Panc1 (cell line): ENCODE data around the gene ASTN2. TPM values are rescaled to one million over a fixed set of nuclear protein-coding genes. Genes with fewer than 3 reads are reported as not detected.

Experiments used
- ATAC-seq: fragments of 200-7000 bp; cut with Tn5 transposase; 2 replicates; pipeline ENCODE4 v1.9.1; 2020; ENCODE audit warnings: mild to moderate bottlenecking, moderate library complexity
- BruUV-seq: library from RNA; stranded (reverse); fragments of 400-500 nt; replicated peaks from 2 replicates; lab custom pipeline; 2021; lab: Mats Ljungman, UMichigan
- CTCF ChIA-PET: fragments of 300-600 bp; sonication (Branson Sonifier 250); formaldehyde crosslinking; loops from one replicate; lab custom pipeline; 2022; ENCODE audit warnings: antibody characterized with exemption; lab: Charles Lee
- POLR2A ChIA-PET: fragments of 300-600 bp; sonication (Branson Sonifier 250); formaldehyde crosslinking; loops from one replicate; lab custom pipeline; 2022; ENCODE audit warnings: antibody characterized with exemption; lab: Charles Lee
- DNase-seq: peaks from one replicate; pipeline ENCODE4 v3.0.0-alpha.2; 2010; ENCODE audit warnings: low read depth, low spot score
- H3K27ac ChIP-seq: 2 replicates; pipeline ENCODE4 v1.5.1; 2011; ENCODE audit warnings: mild to moderate bottlenecking, low read length, inconsistent platforms
- H3K27me3 ChIP-seq: fragments of 200-500 bp; sonication (Bioruptor generic); 2 replicates; pipeline ENCODE4 v1.6.0; 2014; ENCODE audit warnings: low read length, inconsistent platforms; ENCODE audit not compliant: control insufficient read depth, insufficient read depth
- H3K36me3 ChIP-seq: fragments of 200-500 bp; sonication (Bioruptor generic); 2 replicates; pipeline ENCODE4 v1.5.1; 2014; ENCODE audit warnings: inconsistent platforms, mild to moderate bottlenecking, low read length, moderate library complexity; ENCODE audit not compliant: control insufficient read depth, insufficient read depth
- H3K4me1 ChIP-seq: 2 replicates; pipeline ENCODE4 v1.5.1; 2011; ENCODE audit warnings: inconsistent platforms, mild to moderate bottlenecking, low read length, moderate library complexity; ENCODE audit not compliant: control insufficient read depth, insufficient read depth
- H3K4me3 ChIP-seq, 2 experiments: 2 replicates each; pipeline ENCODE4 v1.5.1; 2011 to 2012; ENCODE audit warnings: low read depth in 2 of 2, low read length in 2 of 2, mild to moderate bottlenecking in 2 of 2, inconsistent platforms in 1 of 2, moderate library complexity in 1 of 2
- H3K9me3 ChIP-seq: fragments of 200-500 bp; sonication (Bioruptor generic); 2 replicates; pipeline ENCODE4 v1.5.1; 2014; ENCODE audit warnings: low read depth, mild to moderate bottlenecking, inconsistent platforms, low read length, moderate library complexity; ENCODE audit not compliant: control insufficient read depth, insufficient read depth
- CTCF ChIP-seq: fragments of 450-650 bp; IDR thresholded peaks from 2 replicates; pipeline ENCODE4 v1.5.1; 2017; ENCODE audit warnings: mild to moderate bottlenecking
- POLR2AphosphoS5 ChIP-seq: IDR thresholded peaks from 2 replicates; pipeline ENCODE4 v1.6.1; 2012; ENCODE audit warnings: mild to moderate bottlenecking, low read depth, low read length, moderate library complexity
- REST ChIP-seq, 2 experiments: IDR thresholded peaks; 2 replicates each; pipeline ENCODE4 v1.6.1; 2011 to 2012; ENCODE audit warnings: low read depth in 2 of 2, control low read depth in 1 of 2, low read length in 1 of 2, mild to moderate bottlenecking in 1 of 2, moderate library complexity in 1 of 2; ENCODE audit not compliant: insufficient read depth in 1 of 2
- SIN3A ChIP-seq: IDR thresholded peaks from 2 replicates; pipeline ENCODE4 v1.6.1; 2012; ENCODE audit warnings: low read depth, mild to moderate bottlenecking, low read length, moderate library complexity, borderline replicate concordance; ENCODE audit not compliant: insufficient read depth
- TCF7L2 ChIP-seq: IDR thresholded peaks from 2 replicates; pipeline ENCODE4 v1.6.1; 2011; ENCODE audit warnings: mild to moderate bottlenecking, low read depth, low read length, inconsistent platforms
- in situ Hi-C: cut with HindIII; loops from 2 replicates; pipeline ENCODE4 v1.10.0; 2016; ENCODE audit warnings: low sequenced_read_pairs, low pct_unique_long_range_greater_than_20kb
- intact Hi-C: fragments of 100-400 bp; cut with micrococcal nuclease; formaldehyde crosslinking; loops from one replicate; pipeline ENCODE4 v1.10.0; 2022; ENCODE audit not compliant: unreplicated experiment
- total RNA-seq: library from RNA; stranded (reverse); gene quantifications from one replicate; pipeline ENCODE4 v1.2.1, GENCODE V29; 2021; ENCODE audit not compliant: unreplicated experiment

Gene ASTN2
- total RNA-seq, 1 experiment from 2014 or later = 3.9 TPM

DNA sequence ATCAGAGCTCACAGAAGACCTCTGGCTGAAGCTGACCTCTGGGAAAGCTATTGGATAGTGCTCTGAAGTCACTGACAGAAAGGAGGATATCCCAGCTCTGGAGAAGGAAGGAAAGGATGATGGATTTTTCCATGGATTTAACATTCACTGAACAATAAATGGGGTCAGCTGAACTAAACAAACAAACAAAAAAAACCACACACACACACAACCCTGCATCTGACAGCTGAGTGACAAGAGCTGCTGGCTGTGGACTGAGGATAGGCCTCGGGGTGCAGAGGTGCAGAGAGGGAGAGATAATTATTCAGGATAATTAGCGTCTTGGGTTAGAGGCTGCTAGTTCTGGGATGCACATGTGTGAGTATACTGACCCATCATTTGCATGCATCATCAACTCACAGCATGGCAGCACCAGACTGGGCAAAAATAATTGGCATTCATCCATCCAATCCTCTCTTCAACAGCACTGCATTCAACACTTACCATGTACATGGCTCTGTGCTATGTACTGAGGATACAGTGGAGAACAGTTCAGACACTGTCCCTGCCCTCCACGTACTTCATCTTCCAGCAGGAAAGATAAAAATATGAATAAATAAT is 859.2 kb downstream of the ASTN2 start:
- intact Hi-C loops (no loop called here), in situ Hi-C loops (no loop called here)
- H3K27me3 ChIP-seq = no peaks in the 10 kb centered on the region
- no peak for ATAC-seq
- H3K9me3 ChIP-seq = no peaks in the 10 kb centered on the region
- no peaks in the 10 kb centered on the region for H3K4me1 ChIP-seq
- BruUV-seq = no TSS peak
- ChIA-PET POLR2A (no interaction called here), CTCF (no interaction called here)
- no peak overlapping the region for H3K4me3 ChIP-seq
- H3K27ac ChIP-seq = no peak overlapping the region
- DNase-seq = no peak
- TF ChIP-seq TCF7L2 (no peak), POLR2AphosphoS5 (no peak), CTCF (no peak), REST (IDR thresholded peaks at IDR 0.05; ENCODE audit: insufficient read depth in 1 of 2, low read depth in 2 of 2, low read length in 1 of 2) (no peak), SIN3A (no peak)
- no peaks in the 10 kb centered on the region for H3K36me3 ChIP-seq

DNA sequence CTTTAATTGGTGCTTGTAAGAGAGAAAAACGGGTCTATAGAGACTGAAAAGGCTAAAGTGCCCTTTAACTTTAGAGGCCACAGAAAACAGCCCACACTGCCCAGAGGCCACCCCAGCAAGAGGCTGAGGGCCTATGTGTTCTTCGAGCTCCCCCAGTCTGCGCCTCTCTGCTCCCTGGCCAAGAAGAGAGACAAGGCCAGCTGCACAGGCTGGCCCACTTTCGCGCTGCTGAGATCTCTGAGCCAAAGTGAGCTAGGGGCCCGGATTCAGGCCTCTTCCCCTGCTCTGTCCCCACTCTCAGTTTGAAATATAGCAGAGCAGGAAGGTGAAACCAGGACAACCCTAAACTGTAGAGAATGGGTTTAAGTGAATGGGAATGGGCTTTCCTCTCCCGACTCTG is 859.7 kb downstream of the ASTN2 start:
- H3K9me3 ChIP-seq = no peaks in the 10 kb centered on the region
- H3K27ac ChIP-seq = no peak overlapping the region
- BruUV-seq = no TSS peak
- H3K4me1 ChIP-seq = no peaks in the 10 kb centered on the region
- in situ Hi-C loops = no loop called here
- TF ChIP-seq REST (IDR thresholded peaks at IDR 0.05; ENCODE audit: insufficient read depth in 1 of 2, low read depth in 2 of 2, low read length in 1 of 2) = no peak
- TF ChIP-seq POLR2AphosphoS5 = no peak
- no peak for TF ChIP-seq TCF7L2
- no peak for TF ChIP-seq SIN3A
- no peak for TF ChIP-seq CTCF
- ChIA-PET POLR2A (no interaction called here), CTCF (no interaction called here)
- no peaks in the 10 kb centered on the region for H3K36me3 ChIP-seq
- no peak overlapping the region for H3K4me3 ChIP-seq
- no peak for ATAC-seq
- DNase-seq = no peak
- intact Hi-C loops = no loop called here
- no peaks in the 10 kb centered on the region for H3K27me3 ChIP-seq
